GM19035 (cell line): Measurements from ENCODE around the gene AADACL3.
"Not testable (repeated sequence)": the region's sequence is repeated elsewhere in the genome, so short reads cannot be mapped to it uniquely, and the experiment has no call there.

Source experiments
- ATAC-seq: cut with Tn5 transposase; IDR thresholded peaks from one replicate; pipeline ENCODE4 v1.9.1; 2021; ENCODE audit not compliant: unreplicated experiment

AADACL3 gene

DNA sequence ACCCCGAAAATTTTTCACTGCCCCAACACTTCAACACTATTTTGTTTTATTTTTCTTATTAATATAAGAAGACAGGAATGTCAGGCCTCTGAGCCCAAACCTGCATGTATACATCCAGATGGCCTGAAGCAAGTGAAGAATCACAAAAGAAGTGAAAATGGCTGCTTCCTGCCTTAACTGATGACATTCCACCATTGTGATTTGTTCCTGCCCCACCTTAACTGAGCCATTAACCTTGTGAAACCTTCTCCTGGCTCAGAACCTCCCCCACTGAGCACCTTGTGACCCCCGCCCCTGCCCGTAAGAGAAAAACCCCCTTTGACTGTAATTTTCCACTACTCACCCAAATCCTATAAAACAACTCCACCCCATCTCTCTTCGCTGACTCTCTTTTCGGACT is 2.3 kb upstream of the AADACL3 start:
- ATAC-seq: not testable (repeated sequence)

DNA sequence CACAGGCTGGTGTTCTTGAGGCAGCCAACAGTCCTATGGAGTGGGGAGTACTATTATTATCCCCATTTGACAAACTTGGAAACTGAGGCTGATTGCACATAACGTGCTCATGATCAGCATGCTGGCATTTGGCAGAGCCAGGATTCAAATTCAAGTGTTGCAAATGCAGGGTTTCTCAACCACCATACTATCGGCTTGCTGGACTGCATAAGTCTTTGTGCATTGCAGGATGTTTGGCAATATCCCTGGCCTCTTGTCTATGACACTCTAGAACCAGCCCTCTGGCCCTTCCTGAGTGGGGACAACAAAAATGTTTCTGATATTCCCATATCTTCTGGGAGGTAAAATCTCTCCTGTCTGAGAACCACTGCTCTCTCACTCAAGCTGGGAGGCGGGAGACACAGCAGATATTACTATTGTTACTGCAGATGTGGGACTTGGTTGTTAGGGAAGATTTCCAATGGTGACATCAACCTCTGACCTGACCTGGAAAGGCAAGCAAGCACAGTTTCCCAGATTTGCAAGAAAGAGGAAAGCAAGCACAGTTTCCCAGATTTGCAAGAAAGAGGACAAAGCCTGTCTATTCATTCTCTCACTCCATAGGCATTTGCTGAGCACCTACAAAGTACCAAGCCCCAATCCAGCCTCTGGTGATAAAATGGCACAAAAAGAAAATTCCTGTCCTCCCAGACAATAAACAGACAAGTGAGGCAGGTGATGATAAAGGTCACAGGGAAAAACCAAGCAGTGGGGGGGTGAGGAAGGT is 1.0 kb upstream of the AADACL3 start:
- no peak for ATAC-seq

DNA sequence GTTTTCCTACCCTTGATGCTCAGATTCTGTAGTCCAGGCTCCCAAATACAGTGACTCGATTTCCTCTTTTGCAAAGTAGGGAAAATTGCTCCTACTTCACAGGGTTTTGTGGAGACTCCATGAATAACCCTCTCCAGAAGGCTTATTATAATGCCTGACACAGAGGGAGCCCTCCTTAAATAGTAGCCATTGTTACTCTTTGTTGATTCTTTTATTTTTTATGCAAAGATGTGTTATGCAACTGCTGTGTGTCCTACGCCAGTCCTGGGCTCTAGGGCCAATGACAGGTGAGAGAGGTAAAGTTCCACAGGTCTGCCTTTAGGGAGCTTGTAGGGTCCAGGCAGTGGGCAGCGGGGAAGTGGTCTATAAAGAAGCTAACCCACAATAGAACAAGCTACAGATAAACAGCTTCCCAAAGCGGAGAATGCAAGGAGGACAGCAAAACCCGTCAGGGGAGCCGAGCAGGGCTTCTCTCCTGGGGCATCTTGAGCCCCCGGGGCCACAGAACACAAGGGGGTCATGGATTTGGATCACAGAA is 1.5 kb downstream of the AADACL3 start:
- ATAC-seq: no peak

DNA sequence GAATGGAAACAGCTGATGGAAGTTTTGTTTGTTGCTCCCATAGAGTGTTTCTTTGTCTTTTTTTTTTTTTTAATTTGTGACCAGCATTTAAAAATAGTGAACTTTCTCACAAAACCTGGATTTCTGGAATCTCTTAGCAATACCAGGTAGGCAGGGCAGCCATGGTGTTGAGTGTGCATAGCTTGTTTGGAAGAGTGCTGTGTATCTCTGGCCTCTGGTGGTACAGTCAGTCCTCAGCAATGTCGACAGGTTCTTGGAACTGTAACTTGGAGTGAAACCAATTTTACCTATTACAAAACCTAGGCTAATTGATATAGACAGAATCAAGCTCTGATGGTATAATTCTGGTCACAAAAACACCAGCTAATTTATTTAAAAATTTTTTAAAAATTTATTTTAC is 6.7 kb downstream of the AADACL3 start:
- ATAC-seq: no peak

DNA sequence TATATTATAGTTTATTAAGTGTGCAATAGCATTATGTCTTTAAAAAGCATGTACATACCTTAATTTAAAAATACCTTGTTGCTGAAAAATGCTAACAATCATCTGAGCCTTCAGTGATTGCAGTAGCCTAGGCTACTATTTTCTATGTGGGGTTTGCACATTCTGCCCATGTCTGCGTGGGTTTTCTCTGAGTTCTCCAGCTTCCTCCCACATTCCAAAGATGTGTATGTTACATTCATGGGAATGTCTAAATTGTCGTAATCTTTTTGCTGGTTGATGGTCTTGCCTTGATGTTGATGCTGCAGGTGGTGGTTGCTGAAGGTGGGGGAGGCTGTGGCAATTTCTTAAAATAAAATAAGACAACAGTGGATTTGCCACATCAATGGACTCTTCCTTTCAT is 12.5 kb downstream of the AADACL3 start:
- no peak for ATAC-seq

DNA sequence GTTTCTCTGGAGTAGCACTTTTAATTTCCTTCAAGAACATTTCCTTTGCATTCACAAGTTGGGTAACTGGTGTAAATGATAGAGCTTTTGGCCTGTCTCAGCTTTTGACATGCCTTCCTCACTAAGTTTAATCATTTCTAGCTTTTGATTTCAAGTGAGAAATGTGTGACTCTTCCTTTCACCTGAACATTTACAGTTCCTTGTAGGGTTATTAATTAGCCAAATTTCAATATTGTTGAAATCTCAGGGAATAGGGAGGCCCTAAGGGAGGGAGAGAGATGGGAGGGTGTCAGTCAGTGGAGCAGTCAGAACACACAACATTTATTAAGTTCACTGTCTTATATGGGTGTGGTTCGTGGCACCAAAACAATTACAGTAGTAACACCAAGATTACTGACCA is 14.2 kb downstream of the AADACL3 start:
- ATAC-seq: no peak

DNA sequence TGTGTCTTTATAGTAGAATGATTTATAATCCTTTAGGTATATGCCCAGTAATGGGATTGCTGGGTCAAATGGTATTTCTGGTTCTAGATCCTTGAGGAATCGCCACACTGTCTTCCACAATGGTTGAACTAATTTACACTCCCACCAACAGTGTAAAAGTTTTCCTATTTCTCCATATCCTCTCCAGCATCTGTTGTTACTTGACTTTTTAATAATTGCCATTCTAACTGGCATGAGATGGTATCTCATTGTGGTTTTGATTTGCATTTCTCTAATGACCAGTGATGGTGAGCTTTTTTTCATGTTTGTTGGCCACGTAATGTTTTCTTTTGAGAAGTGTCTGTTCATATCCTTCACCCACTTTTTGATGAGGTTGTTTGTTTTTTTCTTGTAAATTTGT is 15.2 kb downstream of the AADACL3 start:
- ATAC-seq: not testable (repeated sequence)

DNA sequence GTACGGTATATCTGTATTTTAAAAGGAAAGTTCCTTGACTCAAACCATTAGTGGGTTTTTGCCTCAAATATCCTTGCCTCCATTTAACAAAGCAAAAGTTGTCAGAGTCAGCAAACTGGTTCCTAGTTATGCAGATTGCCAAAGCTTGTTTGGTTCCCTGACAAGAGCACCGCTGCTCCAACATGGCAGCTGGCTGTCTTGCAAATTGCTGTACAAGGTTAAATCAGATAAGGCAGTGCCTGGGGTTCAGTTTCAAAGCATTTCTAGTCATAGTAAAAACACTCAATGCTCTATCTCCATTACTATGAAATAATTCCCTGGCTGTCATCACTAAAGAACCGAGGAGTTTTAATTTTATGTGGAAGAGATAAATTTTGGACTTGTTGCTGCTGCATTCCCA is 18.7 kb downstream of the AADACL3 start:
- no peak for ATAC-seq

DNA sequence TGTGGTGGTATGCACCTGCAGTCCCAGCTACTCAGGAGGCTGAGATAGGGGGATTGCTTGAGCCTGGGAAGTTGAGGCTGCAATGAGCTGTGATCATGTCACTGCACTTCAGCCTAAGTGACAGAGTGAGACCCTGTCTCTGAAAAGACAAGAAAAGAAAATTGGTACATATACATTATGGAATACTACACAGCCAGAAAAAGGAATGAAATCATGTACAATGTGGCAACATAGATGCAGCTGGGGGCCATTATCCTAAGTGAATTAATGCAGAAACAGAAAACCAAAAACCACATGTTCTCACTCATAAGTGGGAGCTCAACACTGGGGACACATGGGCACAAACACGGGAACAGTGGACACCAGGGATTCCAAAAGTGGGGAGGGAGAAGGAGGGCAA is 23.0 kb downstream of the AADACL3 start:
- no peak for ATAC-seq

DNA sequence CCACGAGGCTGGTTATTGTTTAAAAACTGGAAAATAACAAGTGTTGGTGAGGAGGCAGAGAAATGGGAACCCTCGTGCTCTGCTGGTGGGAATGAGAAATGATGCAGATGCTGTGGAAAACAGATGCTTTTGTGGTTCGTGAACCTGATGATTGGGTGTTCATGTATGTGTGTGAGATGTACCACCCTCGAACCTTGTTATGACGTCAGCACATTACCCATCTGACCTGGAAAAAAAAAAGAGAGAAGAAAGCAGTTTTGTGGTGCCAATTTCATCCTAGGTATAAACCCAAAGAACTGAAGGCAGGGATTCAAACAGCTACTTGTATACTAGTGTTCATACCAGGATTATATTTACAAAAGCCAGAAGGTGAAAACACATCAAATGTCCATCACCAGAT is 23.7 kb downstream of the AADACL3 start:
- no peak for ATAC-seq

DNA sequence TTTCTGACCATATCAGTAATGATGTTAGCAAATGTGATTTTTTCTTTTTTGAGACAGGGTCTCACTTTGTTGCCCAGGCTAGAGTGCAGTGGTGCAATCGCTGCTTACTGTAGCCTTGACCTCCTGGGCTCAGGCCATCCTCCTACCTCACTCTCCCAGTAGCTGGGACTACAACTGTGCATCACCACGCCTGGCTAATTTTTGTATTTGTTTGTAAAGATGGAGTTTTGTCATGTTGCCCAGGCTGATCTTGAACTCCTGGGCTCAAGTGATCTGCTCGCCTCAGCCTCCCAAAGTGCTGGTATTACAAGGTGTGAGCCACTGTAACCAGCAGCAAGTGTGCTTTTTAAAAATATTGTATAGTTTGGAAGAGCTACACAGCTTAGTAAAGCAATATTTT is 26.0 kb downstream of the AADACL3 start:
- ATAC-seq: no peak

DNA sequence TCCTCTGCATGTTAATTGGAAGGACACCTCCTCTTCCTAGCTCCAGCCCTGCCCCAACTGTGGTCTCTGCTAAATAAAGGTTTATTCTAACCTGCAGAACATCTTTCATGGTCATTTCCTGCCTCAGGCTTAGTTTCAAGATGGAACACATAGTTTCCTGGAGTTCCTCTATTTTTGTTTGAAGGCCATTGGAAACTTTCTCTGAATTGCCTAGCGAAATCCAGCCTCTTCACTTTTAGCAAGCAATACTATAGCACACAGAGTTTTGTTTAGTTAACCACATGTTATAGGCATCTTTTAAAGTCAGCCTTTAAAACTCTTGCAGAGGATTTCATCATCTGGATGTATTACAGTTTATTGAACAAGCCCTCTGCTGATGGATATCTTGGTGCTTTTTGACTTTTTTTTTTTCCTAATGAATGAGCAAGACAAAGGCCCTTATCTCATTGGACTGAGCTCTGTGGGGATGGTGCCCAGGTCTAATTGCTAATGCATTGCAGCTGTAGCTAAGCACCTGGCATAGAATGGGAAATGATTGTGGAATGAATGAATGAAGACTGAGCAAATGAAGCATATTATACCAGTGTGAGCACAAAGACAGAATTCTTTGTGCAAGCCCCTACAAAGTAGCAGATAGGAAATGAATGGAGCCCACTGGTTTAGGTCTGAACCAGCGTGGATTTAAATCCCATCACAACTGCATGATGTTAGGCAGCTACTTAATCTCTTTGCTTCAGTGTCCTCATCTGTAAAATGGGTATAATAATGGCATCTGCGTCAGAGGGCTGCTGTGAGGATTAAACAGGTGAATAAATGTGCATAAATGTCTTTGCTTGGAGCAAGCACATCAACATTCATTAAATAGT is 29.4 kb downstream of the AADACL3 start:
- ATAC-seq: no peak

DNA sequence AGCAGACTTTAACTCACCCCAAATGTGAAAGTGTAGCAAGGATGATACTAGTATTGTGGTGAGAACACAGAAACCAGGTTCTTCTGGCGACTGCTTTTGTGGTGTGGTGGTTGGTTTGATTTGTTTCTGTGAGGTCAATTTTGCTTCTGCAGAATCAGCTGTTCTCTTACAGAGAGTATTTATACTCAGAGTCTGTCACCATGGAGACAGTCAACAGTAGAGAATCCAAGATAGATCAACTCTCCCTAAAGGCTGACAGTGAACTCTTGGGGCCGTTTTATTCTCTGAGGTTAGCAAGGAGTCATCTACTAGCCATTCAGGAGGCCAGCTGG is 30.0 kb downstream of the AADACL3 start, which contains the start of gene CFAP107:
Gene CFAP107 (plus strand): TSS at position 209 of the 332 bp plus-strand sequence. CDS start 231 bp downstream, outside the sequence.
- no peak for ATAC-seq

DNA sequence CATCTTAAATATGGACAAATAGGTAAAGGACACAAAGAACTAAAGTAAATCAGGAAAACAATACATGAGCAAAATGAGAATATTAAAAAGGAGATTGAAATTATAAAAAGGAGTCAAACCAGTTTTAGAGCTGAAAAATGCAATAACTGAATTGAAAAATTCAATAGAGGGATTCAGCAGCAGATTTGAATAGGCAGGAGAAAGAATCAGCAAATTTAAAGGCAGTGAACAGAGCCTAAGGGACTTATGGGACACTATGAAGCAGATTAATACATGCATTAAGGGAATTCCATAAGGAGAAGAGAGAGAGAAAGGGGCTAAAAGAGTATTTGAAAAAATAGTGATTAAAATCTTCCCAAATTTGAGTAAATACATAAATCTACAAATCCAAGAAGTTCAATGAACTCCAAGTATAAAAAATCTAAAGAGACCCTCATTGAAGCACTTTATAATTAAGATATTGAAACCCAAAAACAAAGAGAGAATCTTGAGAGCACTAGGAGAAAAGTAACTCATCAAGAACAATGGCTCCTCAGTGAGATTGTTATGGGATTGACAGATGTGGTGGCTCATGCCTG is 33.0 kb downstream of the AADACL3 start:
- no peak for ATAC-seq

DNA sequence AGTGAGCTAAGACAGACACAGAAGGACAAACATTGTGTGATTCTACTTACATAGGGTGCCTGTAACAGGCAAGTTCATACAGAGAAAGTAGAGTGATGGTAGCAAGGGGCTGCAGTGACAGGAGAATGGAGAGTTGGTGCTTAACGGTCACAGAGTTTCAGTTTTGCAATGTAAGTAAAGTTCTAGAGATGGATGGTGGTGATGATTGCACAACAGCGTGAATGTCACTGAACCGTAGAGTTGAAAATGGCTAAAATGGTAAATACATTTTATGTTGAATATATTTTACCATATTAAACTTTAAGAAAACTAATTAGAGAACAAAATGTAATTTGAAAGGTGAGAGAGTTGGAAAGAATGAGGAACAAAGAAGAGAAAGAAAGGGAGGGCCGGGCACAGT is 38.8 kb downstream of the AADACL3 start:
- ATAC-seq: no peak

DNA sequence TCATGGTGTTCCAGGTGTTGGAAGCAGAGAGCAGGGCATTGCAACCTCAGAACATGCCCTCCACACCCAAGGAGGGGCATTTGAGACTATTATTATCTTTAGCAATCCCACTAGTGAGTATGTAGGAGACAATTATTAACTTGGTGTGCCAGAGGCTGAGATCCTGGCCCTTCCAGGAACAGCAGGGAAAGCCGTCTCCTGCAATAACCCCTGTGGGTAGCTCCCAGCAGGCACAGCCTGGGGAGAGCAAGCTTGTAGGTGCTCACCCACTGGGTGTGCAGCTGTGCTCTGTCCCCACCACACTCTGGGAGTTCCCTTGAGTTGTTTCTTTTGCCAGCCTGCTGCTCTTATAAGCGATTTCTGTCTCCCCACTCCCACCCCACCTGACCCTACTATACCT is 40.4 kb downstream of the AADACL3 start:
- ATAC-seq: no peak

DNA sequence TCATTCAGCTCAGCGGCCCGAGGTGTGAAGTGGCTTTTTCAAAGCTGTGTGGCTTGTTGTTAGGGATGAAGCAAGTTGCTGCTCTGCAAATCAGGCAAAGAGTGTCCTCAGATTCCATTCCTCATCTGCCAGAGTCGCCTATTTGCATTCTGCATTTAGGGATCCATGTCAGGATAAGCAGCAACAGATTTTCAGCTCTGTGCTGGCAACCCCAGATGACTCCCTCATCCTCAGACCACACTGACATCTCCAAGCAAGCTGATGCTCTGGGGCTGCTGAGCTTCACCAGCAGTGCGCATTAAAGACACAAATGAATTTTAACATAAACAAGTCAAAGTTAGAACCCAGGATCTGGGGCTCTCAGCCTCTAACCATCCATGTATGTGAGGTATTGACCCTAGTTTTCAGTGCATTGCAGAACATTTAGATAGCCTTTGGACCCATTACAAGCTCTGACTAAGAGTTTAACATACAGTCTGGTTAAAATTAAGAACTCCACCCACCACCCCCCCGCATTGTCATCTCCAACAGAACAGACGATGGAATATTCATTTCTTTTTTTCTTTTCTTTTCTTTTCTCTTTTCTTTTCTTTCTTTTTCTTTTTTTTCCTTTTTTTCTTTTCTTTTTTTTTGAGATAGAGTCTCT is 41.0 kb downstream of the AADACL3 start:
- no peak for ATAC-seq

DNA sequence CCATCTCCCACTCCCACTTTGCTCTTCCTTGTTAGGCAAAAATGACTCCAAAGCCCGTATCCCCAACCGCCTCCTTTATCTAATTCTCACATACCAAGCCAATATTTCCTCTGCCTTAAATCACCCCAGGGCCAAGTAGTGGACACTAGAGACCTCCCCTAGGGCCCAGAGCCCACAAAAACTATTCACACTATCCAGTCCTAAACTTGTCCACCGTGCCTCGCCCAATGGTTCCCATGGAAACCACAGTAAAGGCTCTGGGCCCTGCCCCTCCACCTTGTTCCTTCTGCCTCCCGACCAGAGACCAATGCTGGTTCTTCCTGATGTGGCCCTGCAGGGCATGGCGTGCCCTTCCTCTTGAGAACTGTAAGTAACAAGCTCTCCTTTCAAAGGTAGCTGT is 41.9 kb downstream of the AADACL3 start:
- no peak for ATAC-seq

DNA sequence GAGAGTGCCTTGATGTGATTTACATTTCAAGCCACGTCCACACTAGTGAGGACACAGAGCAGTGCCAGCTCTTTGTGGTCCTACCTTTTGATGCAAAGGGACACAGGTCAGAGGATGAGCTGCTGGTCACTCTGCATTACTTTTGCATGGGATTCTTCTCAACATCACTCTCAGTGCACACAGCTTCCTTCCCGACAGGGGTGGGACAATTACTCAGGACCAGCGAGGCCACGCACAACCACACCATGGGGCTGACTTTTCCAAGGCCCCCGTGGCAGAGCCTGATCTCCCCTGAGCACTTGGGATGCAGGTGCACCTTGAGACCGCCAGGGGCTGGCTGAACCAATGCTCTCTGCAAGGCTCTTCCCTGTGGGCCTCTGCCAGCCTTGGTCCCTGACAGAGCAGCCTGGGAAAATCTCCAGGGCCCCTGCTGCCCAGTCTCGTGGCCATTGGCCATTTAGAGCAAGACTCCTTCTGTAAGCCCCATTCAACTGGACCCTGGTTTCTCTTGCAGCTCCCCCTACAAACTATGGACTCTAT is 44.4 kb downstream of the AADACL3 start:
- no peak for ATAC-seq

DNA sequence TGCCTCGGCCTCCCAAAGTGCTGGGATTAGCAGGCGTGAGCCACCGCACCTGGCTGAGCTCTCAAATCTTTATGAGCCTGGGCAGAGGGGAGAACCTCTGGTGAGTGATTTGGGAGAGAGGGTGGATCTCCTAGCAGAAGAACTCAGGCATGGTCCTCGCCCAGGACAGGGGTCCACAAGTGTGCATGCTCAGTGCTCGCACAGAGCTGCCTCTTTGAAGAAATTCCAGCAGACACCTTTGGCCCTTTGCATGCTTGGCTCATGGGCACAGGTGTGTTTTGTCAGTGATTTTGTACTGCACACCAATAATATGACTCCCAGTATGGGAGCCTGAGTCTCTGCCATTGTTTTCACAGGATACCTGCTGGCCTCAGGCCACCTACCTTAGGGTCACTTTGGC is 45.9 kb downstream of the AADACL3 start:
- ATAC-seq: no peak

DNA sequence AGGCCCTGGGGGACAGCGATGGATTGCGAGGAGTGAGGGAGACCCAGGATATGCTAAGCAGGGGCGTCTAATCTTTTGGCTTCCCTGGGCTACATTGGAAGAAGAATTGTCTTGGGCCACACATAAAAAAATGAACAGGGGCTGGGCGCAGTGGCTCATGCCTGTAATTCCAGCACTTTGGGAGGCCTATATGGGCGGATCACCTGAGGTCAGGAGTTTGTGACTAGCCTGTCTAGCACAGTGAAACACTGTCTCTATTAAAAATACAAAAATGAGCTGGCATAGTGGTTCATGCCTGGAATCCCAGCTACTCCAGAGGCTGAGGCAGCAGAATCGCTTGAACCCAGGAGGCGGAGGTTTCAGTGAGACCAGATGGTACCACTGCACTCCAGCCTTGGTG is 46.9 kb downstream of the AADACL3 start:
- no peak for ATAC-seq
